DOHH2 (cell line): Measurements from ENCODE around the gene SPTBN4.

Experiments
- H3F3A ChIP-seq: fragments of 200-600 bp; sonication (generic), shearing (Covaris generic); 2 replicates; pipeline ENCODE4 v1.6.0; 2016; ENCODE audit warnings: antibody characterized with exemption, mild to moderate bottlenecking; ENCODE audit not compliant: control insufficient read depth, insufficient read depth
- H3K27ac ChIP-seq: fragments of 200-600 bp; sonication (generic); 2 replicates; pipeline ENCODE4 v1.5.1; 2014; ENCODE audit warnings: low read depth, mild to moderate bottlenecking, low read length, moderate library complexity
- H3K27me3 ChIP-seq: fragments of 200-600 bp; sonication (generic); 2 replicates; pipeline ENCODE4 v1.6.1; 2014; ENCODE audit warnings: mild to moderate bottlenecking, low read length, mixed read lengths; ENCODE audit not compliant: control insufficient read depth
- H3K36me3 ChIP-seq: fragments of 200-600 bp; sonication (generic); 2 replicates; pipeline ENCODE4 v1.6.1; 2014; ENCODE audit warnings: mild to moderate bottlenecking, low read length, moderate library complexity, mixed read lengths; ENCODE audit not compliant: control insufficient read depth
- H3K4me1 ChIP-seq: fragments of 200-600 bp; sonication (generic); 2 replicates; pipeline ENCODE4 v1.6.1; 2014; ENCODE audit warnings: mild to moderate bottlenecking, low read length, mixed read lengths; ENCODE audit not compliant: control insufficient read depth
- H3K4me2 ChIP-seq: fragments of 200-600 bp; sonication (generic); 2 replicates; pipeline ENCODE4 v1.6.0; 2014; ENCODE audit warnings: mild to moderate bottlenecking, low read length, moderate library complexity
- H3K4me3 ChIP-seq: fragments of 200-600 bp; sonication (generic); 2 replicates; pipeline ENCODE4 v1.5.1; 2014; ENCODE audit warnings: mild to moderate bottlenecking, low read length, mixed read lengths
- H3K79me2 ChIP-seq: fragments of 200-600 bp; sonication (generic); 2 replicates; pipeline ENCODE4 v1.6.1; 2014; ENCODE audit warnings: mild to moderate bottlenecking, low read length, mixed read lengths; ENCODE audit not compliant: control insufficient read depth
- H3K9me2 ChIP-seq: fragments of 200-600 bp; sonication (generic); replicated peaks from 2 replicates; pipeline ENCODE4 v1.6.1; 2014; ENCODE audit warnings: mild to moderate bottlenecking, low read length, mixed read lengths; ENCODE audit not compliant: control insufficient read depth
- H3K9me3 ChIP-seq: fragments of 200-600 bp; sonication (generic); 2 replicates; pipeline ENCODE4 v1.6.1; 2014; ENCODE audit warnings: antibody characterized with exemption, low read length, mixed read lengths; ENCODE audit not compliant: control insufficient read depth, insufficient read depth
- H4K20me1 ChIP-seq: fragments of 200-600 bp; sonication (generic); 2 replicates; pipeline ENCODE4 v1.6.0; 2014; ENCODE audit warnings: low read depth, mild to moderate bottlenecking, antibody characterized with exemption, low read length, moderate library complexity; ENCODE audit not compliant: control insufficient read depth, insufficient read depth
- CTCF ChIP-seq: fragments of 200-600 bp; sonication (generic); IDR thresholded peaks from one replicate; pipeline ENCODE4 v1.5.1; 2014; ENCODE audit warnings: antibody characterized with exemption, mild to moderate bottlenecking, low read depth, low read length; ENCODE audit not compliant: poor library complexity, severe bottlenecking
- EZH2phosphoT487 ChIP-seq: fragments of 200-600 bp; sonication (generic); IDR thresholded peaks from 2 replicates; pipeline ENCODE4 v1.6.1; 2017; ENCODE audit warnings: borderline replicate concordance, mild to moderate bottlenecking, antibody characterized with exemption, low read length, moderate library complexity, mixed read lengths

SPTBN4 gene

GRCh38 chr19:40466985-40467734 lies at the start of gene SPTBN4:
Gene SPTBN4 (plus strand): TSS chr19:40467001. CDS start chr19:40472622, 5,621 bp downstream.
- H3K9me3 ChIP-seq, result no peaks in the 10 kb centered on the region
- no peaks in the 10 kb centered on the region for H3K9me2 ChIP-seq
- H4K20me1 ChIP-seq, result no peaks in the 10 kb centered on the region
- TF ChIP-seq CTCF (no peak), EZH2phosphoT487 (no peak)
- peaks cover 23% of the 10 kb centered on the region for H3K4me1 ChIP-seq
- H3K27ac ChIP-seq, result no peak within 1 kb of the TSS
- peak within 1 kb of the TSS; percentile 97 for H3K4me2 ChIP-seq
- no peaks in the 10 kb centered on the region for H3F3A ChIP-seq
- H3K79me2 ChIP-seq, result no peaks in the 10 kb centered on the region
- peaks cover 13% of the 10 kb centered on the region for H3K27me3 ChIP-seq
- no peaks in the 10 kb centered on the region for H3K36me3 ChIP-seq
- H3K4me3 ChIP-seq, result peak within 1 kb of the TSS; percentile 75

GRCh38 chr19:40417643-40417981 lies 49.2 kb upstream of the SPTBN4 start:
- H3K27ac ChIP-seq, result peak overlapping the region; percentile 44; the same call in 1 of the 2 replicates

GRCh38 chr19:40418040-40418439 lies 48.8 kb upstream of the SPTBN4 start:
- Histone ChIP-seq H3F3A (peaks cover 2% of the 10 kb centered on the region; the same call in 1 of the 2 replicates), H3K4me2 (no peak overlapping the region), H4K20me1 (no peaks in the 10 kb centered on the region), H3K36me3 (peaks cover 10% of the 10 kb centered on the region), H3K9me2 (no peaks in the 10 kb centered on the region), H3K27me3 (no peaks in the 10 kb centered on the region), H3K27ac (no peak overlapping the region), H3K4me1 (peaks cover 49% of the 10 kb centered on the region), H3K4me3 (no peak overlapping the region), H3K79me2 (peaks cover 2% of the 10 kb centered on the region; the same call in 1 of the 2 replicates), H3K9me3 (no peaks in the 10 kb centered on the region)
- TF ChIP-seq EZH2phosphoT487, result no peak
- no peak for TF ChIP-seq CTCF

More at GRCh38 chr19:40417643-40417981, 49.2 kb upstream of the SPTBN4 start:
- H3K27me3 ChIP-seq, result no peaks in the 10 kb centered on the region
- H3F3A ChIP-seq, result peaks cover 2% of the 10 kb centered on the region; the same call in 1 of the 2 replicates
- peaks cover 5% of the 10 kb centered on the region for H3K36me3 ChIP-seq
- TF ChIP-seq EZH2phosphoT487, result no peak
- TF ChIP-seq CTCF, result no peak
- H3K4me1 ChIP-seq, result peaks cover 49% of the 10 kb centered on the region
- no peaks in the 10 kb centered on the region for H3K9me3 ChIP-seq
- H4K20me1 ChIP-seq, result no peaks in the 10 kb centered on the region
- H3K4me2 ChIP-seq, result peak overlapping the region; percentile 54; the same call in 1 of the 2 replicates
- H3K9me2 ChIP-seq, result no peaks in the 10 kb centered on the region
- no peak overlapping the region for H3K4me3 ChIP-seq
- no peaks in the 10 kb centered on the region for H3K79me2 ChIP-seq
